Activated CD4-positive, alpha-beta T cell treated with anti-CD3 and anti-CD28 coated beads, Interleukin-2, amount 50 U/mL, for 1 hour (primary cell): ENCODE measurements around the gene FMR1.

ENCODE experiments used
- DNase-seq: peaks from one replicate; pipeline ENCODE4 v3.0.0-alpha.2; 2020

FMR1 gene

GRCh38 chrX:147917700-147918695 lies 6.3 kb downstream of the FMR1 start:
- no peak for DNase-seq

GRCh38 chrX:147920161-147920666 lies 8.5 kb downstream of the FMR1 start:
- no peak for DNase-seq

- no peak for DNase-seq
Observed at GRCh38 chrX:147923605-147924004, 11.9 kb downstream of the FMR1 start.

- no peak for DNase-seq
Observed at GRCh38 chrX:147927256-147927655, 15.5 kb downstream of the FMR1 start.

- no peak for DNase-seq
Observed at GRCh38 chrX:147933815-147934214, 22.1 kb downstream of the FMR1 start.

GRCh38 chrX:147935156-147935758 lies 23.5 kb downstream of the FMR1 start:
- DNase-seq = no peak

GRCh38 chrX:147945286-147945685 lies 33.6 kb downstream of the FMR1 start:
- DNase-seq = no peak

- DNase-seq = no peak
Observed at GRCh38 chrX:147948531-147948930, 36.8 kb downstream of the FMR1 start.

- DNase-seq = no peak
Observed at GRCh38 chrX:147950352-147950751, 38.6 kb downstream of the FMR1 start.

GRCh38 chrX:147953976-147954375 lies 42.3 kb downstream of the FMR1 start:
- DNase-seq = no peak

- no peak for DNase-seq
Observed at GRCh38 chrX:147957291-147957690, 45.6 kb downstream of the FMR1 start.

- no peak for DNase-seq
Observed at GRCh38 chrX:147958291-147958690, 46.6 kb downstream of the FMR1 start.

- DNase-seq = no peak
Observed at GRCh38 chrX:147960722-147961121, 49.0 kb downstream of the FMR1 start.

- no peak for DNase-seq
Observed at GRCh38 chrX:147962476-147962875, 50.8 kb downstream of the FMR1 start.

GRCh38 chrX:147978931-147979330 lies 67.2 kb downstream of the FMR1 start:
- no peak for DNase-seq

GRCh38 chrX:147981038-147981752 lies 69.5 kb downstream of the FMR1 start, which contains the start of gene FMR1NB:
Gene FMR1NB, plus strand, starts transcription at chrX:147981337. Its CDS starts 66 bp downstream, at chrX:147981403.
- DNase-seq = no peak
